ENCODE data around the gene TMEM88. TPM values are rescaled to one million over a fixed set of nuclear protein-coding genes. Genes with fewer than 3 reads are reported as not detected.

The TMEM88 gene
- total and polyA plus RNA-seq, 5 donors, result 9.0 to 74.5 (median 17.1) TPM

- Histone ChIP-seq H3K4me3 (ENCODE audit: low read length) (peak within 1 kb of the TSS; percentile 94), H3K27ac (ENCODE audit: low read length) (peak within 1 kb of the TSS; percentile 100), H3K27me3 (ENCODE audit: control insufficient read depth, insufficient read depth) (no peaks in the 10 kb centered on the region), H3K4me1 (ENCODE audit: control insufficient read depth, insufficient read depth, low read length) (peaks cover 7% of the 10 kb centered on the region), H3K9me3 (ENCODE audit: control insufficient read depth, low read length) (no peaks in the 10 kb centered on the region)
- intact Hi-C loops (cut with DNase I), result loop anchor here in 1 of 4 donors (2.0 kb wide), 1 partner anchor 23 kb away; the partner anchor contains the start of gene NAA38
- WGBS, result under 1% methylated on average over 49 of the region's 49 CpGs
- ATAC-seq, result peak; percentile 76 to 81
- peak; percentile 95 to 98 (median 97) for DNase-seq
Observed at GRCh38 chr17:7833795-7834541, 20.9 kb upstream of the TMEM88 start, which contains the start of gene KDM6B. KDM6B (plus strand) TSS chr17:7834217; CDS start chr17:7845555, 11,338 bp downstream.

GRCh38 chr17:7834542-7834956 is 20.3 kb upstream of the TMEM88 start:
- DNase-seq (peak; percentile 75 to 90 (median 87)), ATAC-seq (peak; percentile 20 to 41)
- peak overlapping the region; percentile 100 for H3K27ac ChIP-seq (ENCODE audit: low read length)
- peak overlapping the region; percentile 94 for H3K4me3 ChIP-seq (ENCODE audit: low read length)
- H3K9me3 ChIP-seq (ENCODE audit: control insufficient read depth, low read length), result no peaks in the 10 kb centered on the region
- no peaks in the 10 kb centered on the region for H3K27me3 ChIP-seq (ENCODE audit: control insufficient read depth, insufficient read depth)
- intact Hi-C loops (cut with DNase I), result loop anchor here in 1 of 4 donors (2.0 kb wide), 1 partner anchor 22 kb away; the partner anchor contains the start of gene NAA38
- peaks cover 7% of the 10 kb centered on the region for H3K4me1 ChIP-seq (ENCODE audit: control insufficient read depth, insufficient read depth, low read length)
- WGBS, result under 1% methylated on average over 20 of the region's 20 CpGs

DNA sequence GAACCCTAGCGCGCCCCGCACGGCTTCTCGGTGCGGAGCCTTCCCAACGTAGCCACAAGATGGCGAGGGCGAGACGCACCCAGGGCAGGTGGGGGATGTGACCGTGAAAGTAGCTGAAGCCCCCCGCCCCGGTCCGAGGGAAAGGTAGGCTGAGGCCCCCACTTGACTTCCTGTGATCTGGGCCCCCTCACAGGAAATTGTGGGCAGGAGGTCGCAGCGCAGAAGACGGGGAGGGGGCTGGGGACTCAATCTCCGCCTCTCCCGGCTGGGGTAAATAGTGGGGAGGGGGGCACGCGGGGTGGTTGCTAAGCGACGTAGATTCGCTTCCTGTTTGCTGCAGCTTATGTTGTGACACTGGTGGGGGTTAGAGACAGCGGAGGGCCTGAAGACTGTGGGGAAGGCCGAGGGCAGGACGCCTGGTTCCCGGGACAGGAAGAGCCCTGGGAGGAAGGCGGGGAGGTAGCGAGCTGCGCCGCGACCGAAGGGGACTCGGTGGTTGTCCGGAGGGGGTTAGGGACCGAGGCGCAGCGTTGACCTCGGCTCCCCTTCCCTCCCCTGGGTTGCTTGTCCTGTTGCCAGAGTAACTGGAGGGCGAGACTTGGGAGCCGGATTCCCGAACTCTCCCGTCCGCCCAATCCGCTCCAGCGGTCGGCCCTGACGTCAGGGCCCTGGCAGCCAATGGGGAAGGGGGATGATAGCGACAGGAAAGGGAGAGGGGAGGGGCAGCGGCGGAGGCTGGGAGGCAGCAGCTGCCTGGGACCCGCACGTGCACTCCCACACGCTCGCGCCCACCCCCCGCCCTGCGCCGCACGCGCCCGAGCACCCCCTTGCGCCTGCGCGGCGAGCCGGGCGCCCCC is 19.7 kb upstream of the TMEM88 start:
- Histone ChIP-seq H3K4me3 (ENCODE audit: low read length) (peak overlapping the region; percentile 94), H3K27ac (ENCODE audit: low read length) (peak overlapping the region; percentile 100), H3K4me1 (ENCODE audit: control insufficient read depth, insufficient read depth, low read length) (peaks cover 7% of the 10 kb centered on the region), H3K9me3 (ENCODE audit: control insufficient read depth, low read length) (no peaks in the 10 kb centered on the region), H3K27me3 (ENCODE audit: control insufficient read depth, insufficient read depth) (no peaks in the 10 kb centered on the region)
- DNase-seq (peak; percentile 97 to 99 (median 99)), ATAC-seq (peak; percentile 81 to 83)
- whole genome bisulfite sequencing, result under 1% methylated on average over 69 of the region's 69 CpGs
- intact Hi-C loops (cut with DNase I), result loop anchor here in 1 of 4 donors (2.0 kb wide), 1 partner anchor 22 kb away; the partner anchor contains the start of gene NAA38

DNA sequence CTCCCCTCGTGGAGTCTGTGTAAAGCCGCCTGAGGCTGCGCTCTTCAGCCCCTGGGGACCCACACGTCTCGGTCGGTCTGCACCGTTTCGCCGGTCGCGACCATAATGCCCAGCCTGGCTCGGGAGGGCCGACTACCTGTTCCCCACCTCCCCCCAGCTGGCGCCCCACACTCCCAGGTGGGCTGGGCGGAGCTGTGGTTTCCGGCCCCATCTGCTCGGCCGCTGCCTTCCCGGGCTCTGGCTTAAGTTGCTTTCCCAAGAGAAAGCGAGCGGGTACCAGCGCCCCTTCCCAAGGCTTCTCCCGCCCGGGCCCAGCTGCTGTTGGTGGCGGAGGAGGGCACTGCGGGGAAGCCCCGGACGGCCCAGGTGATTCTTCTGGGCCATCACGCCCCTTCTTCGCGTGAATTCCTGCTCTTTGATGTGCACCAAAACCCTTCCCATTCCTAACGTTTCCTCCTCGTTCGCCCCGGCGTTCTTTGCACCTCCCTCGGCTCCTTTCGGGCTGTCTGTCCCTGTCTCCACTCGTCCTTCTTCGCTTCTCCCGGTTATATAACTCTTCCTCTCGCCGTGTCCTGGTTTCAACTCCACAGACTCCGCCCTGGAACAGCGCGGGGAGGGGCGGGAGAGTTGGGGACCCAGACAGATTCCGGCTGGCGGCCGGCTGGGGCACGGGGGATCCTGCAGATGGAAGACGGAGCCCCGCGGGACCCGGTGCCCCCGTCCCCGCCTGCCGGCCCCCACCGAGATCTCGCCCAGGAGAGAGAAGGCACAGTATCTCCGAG is 18.9 kb upstream of the TMEM88 start:
- Histone ChIP-seq H3K27ac (ENCODE audit: low read length) (peak overlapping the region; percentile 98), H3K4me1 (ENCODE audit: control insufficient read depth, insufficient read depth, low read length) (peaks cover 9% of the 10 kb centered on the region), H3K27me3 (ENCODE audit: control insufficient read depth, insufficient read depth) (no peaks in the 10 kb centered on the region), H3K4me3 (ENCODE audit: low read length) (peak overlapping the region; percentile 94), H3K9me3 (ENCODE audit: control insufficient read depth, low read length) (no peaks in the 10 kb centered on the region)
- intact Hi-C loops (cut with DNase I), result loop anchor here in 1 of 4 donors (2.0 kb wide), 1 partner anchor 21 kb away; the partner anchor contains the start of gene NAA38
- WGBS, result under 1% methylated on average over 61 of the region's 61 CpGs
- DNase-seq (peak; percentile 83 to 94 (median 93)), ATAC-seq (peak; percentile 43 to 59)

- H3K4me3 ChIP-seq (ENCODE audit: low read length), result peak overlapping the region; percentile 94
- intact Hi-C loops (cut with DNase I), result no loop called here
- H3K4me1 ChIP-seq (ENCODE audit: control insufficient read depth, insufficient read depth, low read length), result peaks cover 12% of the 10 kb centered on the region
- H3K9me3 ChIP-seq (ENCODE audit: control insufficient read depth, low read length), result no peaks in the 10 kb centered on the region
- ATAC-seq, result peak; percentile 30 to 50
- no peaks in the 10 kb centered on the region for H3K27me3 ChIP-seq (ENCODE audit: control insufficient read depth, insufficient read depth)
- DNase-seq, result peak; percentile 93 to 96 (median 95)
- WGBS, result 2% methylated on average over 19 of the region's 19 CpGs
- H3K27ac ChIP-seq (ENCODE audit: low read length), result peak overlapping the region; percentile 98
Observed at GRCh38 chr17:7836596-7837407, 18.1 kb upstream of the TMEM88 start.

DNA sequence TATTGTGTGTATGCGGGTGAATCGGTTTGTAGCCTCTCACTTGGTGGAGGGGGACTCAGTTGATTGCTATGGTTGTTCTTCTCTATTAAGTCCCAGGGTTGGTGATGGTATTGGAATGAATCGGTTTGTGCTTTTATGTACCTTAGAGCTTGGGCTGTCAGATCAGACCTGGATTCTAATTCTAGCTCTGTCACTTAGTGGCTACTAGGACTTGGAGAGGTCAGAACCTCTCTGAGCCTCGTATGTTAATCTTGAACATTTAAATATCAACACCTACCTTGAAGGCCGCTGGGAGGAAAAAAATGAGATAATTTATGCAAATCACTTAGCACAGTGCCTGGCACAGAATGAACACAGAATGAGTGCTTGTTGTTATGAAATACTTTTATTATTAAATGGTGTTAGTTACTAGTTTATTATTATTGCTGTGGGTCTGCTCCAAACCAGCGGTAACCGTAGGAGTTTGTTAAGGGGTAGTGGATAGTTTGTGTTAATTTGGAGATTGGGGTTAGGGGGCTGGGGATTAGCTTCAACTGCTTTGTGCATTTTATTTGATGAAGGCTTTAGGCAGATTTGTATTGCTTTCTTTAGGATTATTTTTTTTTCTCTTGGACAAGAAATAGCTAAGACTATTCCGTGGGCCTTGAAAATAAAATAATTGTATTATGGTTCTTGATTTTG is 17.3 kb upstream of the TMEM88 start:
- intact Hi-C loops (cut with DNase I), result no loop called here
- whole genome bisulfite sequencing, result 8% methylated on average over 8 of the region's 8 CpGs
- Histone ChIP-seq H3K27me3 (ENCODE audit: control insufficient read depth, insufficient read depth) (no peaks in the 10 kb centered on the region), H3K4me1 (ENCODE audit: control insufficient read depth, insufficient read depth, low read length) (peaks cover 12% of the 10 kb centered on the region), H3K27ac (ENCODE audit: low read length) (peak overlapping the region; percentile 98), H3K4me3 (ENCODE audit: low read length) (peak overlapping the region; percentile 17), H3K9me3 (ENCODE audit: control insufficient read depth, low read length) (no peaks in the 10 kb centered on the region)
- DNase-seq (no peak), ATAC-seq (no peak)

GRCh38 chr17:7838090-7839075 is 16.5 kb upstream of the TMEM88 start:
- ATAC-seq (no peak), DNase-seq (peak; percentile 42 to 70 (median 61))
- H3K27ac ChIP-seq (ENCODE audit: low read length), result peak overlapping the region; percentile 31
- intact Hi-C loops (cut with DNase I), result no loop called here
- H3K4me3 ChIP-seq (ENCODE audit: low read length), result peak overlapping the region; percentile 17
- H3K9me3 ChIP-seq (ENCODE audit: control insufficient read depth, low read length), result no peaks in the 10 kb centered on the region
- H3K27me3 ChIP-seq (ENCODE audit: control insufficient read depth, insufficient read depth), result no peaks in the 10 kb centered on the region
- peaks cover 12% of the 10 kb centered on the region for H3K4me1 ChIP-seq (ENCODE audit: control insufficient read depth, insufficient read depth, low read length)
- WGBS, result 13% methylated on average over 12 of the region's 12 CpGs

DNA sequence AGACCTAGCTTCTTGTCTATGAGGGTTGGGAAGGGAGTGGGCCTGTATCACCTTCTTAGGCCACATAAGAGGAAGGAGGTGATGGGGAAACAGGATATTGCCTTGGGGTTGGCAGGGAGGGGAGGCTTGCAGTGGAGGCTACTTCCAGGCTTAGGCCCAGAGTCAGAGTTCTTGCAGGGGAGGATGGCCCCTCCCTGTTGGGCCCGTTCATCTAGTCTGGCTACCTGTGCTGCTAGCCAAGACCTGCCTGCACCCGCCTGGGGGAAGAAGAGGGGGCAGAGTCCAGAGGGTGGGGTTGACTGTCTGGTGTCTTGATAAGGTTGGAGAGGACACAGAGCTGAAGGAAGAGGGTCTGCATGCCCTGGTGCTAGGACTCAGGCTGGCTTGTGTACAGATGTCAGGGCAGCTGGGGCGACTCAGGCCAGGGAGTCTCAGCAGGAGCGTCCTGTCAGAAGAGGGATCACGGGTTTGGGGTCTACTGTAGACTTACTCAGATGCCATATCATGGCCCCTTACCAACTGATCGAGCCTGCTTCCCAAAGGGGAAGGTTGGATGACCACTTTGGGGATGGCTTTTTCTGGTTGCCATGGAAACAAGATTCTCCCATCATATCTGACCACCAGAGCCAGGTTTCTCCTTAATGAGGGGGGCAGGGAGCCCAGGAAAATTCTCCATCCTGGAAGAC is 15.5 kb upstream of the TMEM88 start:
- Histone ChIP-seq H3K27ac (ENCODE audit: low read length) (no peak overlapping the region), H3K9me3 (ENCODE audit: control insufficient read depth, low read length) (no peaks in the 10 kb centered on the region), H3K4me3 (ENCODE audit: low read length) (no peak overlapping the region), H3K27me3 (ENCODE audit: control insufficient read depth, insufficient read depth) (no peaks in the 10 kb centered on the region), H3K4me1 (ENCODE audit: control insufficient read depth, insufficient read depth, low read length) (peaks cover 12% of the 10 kb centered on the region)
- 60% methylated on average over 6 of the region's 6 CpGs for WGBS
- peak; percentile 26 to 49 (median 40) for DNase-seq
- intact Hi-C loops (cut with DNase I), result no loop called here
- ATAC-seq, result no peak

Measured in right cardiac atrium (tissue), 5 donors.